ENCODE data around the gene OSBPL9. TPM values are rescaled to one million over a fixed set of nuclear protein-coding genes. Genes with fewer than 3 reads are reported as not detected.

OSBPL9 gene
- total RNA-seq, 8 experiments from 2014 or later = 76.6 to 116 (median 106) TPM

Other genes starting within 250 kb of the OSBPL9 start
- 100 to 1,000 TPM in 4 of 8 experiments, 10 to 100 TPM in 4; 35.2 to 230 (median 119) TPM for gene EPS15, start 97.8 kb upstream of the OSBPL9 start, total RNA-seq